Stimulated activated effector memory CD8-positive, alpha-beta T cell treated with anti-CD3 and anti-CD28 coated beads, Interleukin-12 subunit alpha, Interleukin-12 subunit beta, amount 100 ng/mL, for 72 hours (primary cell): ENCODE measurements around the gene DOK5.

Source experiments
- ATAC-seq: fragments of 150-1000 bp; cut with Tn5 transposase; 2 replicates; pipeline ENCODE4 v1.10.0; 2021
- DNase-seq, 2 donors: peaks; one replicate each; pipeline ENCODE4 v3.0.0; 2021 to 2022; ENCODE audit warnings: low spot score in 2 of 2
- H3K27ac Mint-ChIP-seq: one replicate; pipeline ENCODE4 v1.8.0; 2022; ENCODE audit warnings: mild to moderate bottlenecking, mixed read lengths
- H3K36me3 Mint-ChIP-seq: one replicate; pipeline ENCODE4 v1.8.0; 2022; ENCODE audit warnings: mild to moderate bottlenecking, mixed read lengths
- H3K4me1 Mint-ChIP-seq: one replicate; pipeline ENCODE4 v1.8.0; 2022; ENCODE audit warnings: mixed read lengths
- H3K4me3 Mint-ChIP-seq: one replicate; pipeline ENCODE4 v1.8.0; 2022; ENCODE audit warnings: mild to moderate bottlenecking, mixed read lengths
- H3K9me3 Mint-ChIP-seq: one replicate; pipeline ENCODE4 v1.8.0; 2022; ENCODE audit warnings: mixed read lengths

DOK5 gene

GRCh38 chr20:54555150-54555549 lies 79.8 kb downstream of the DOK5 start:
- H3K4me1 Mint-ChIP-seq = no peaks in the 10 kb centered on the region
- no peak overlapping the region for H3K4me3 Mint-ChIP-seq
- no peaks in the 10 kb centered on the region for H3K36me3 Mint-ChIP-seq

GRCh38 chr20:54556406-54556805 lies 81.0 kb downstream of the DOK5 start:
- no peak overlapping the region for H3K27ac Mint-ChIP-seq
- ATAC-seq (no peak), DNase-seq (no peak)
- H3K4me1 Mint-ChIP-seq = no peaks in the 10 kb centered on the region
- peaks cover 4% of the 10 kb centered on the region for H3K9me3 Mint-ChIP-seq
- no peaks in the 10 kb centered on the region for H3K36me3 Mint-ChIP-seq
- no peak overlapping the region for H3K4me3 Mint-ChIP-seq

More at GRCh38 chr20:54555150-54555549, 79.8 kb downstream of the DOK5 start:
- Mint-ChIP-seq H3K27ac (no peak overlapping the region), H3K9me3 (peaks cover 4% of the 10 kb centered on the region)
- DNase-seq (no peak), ATAC-seq (no peak)

DNA sequence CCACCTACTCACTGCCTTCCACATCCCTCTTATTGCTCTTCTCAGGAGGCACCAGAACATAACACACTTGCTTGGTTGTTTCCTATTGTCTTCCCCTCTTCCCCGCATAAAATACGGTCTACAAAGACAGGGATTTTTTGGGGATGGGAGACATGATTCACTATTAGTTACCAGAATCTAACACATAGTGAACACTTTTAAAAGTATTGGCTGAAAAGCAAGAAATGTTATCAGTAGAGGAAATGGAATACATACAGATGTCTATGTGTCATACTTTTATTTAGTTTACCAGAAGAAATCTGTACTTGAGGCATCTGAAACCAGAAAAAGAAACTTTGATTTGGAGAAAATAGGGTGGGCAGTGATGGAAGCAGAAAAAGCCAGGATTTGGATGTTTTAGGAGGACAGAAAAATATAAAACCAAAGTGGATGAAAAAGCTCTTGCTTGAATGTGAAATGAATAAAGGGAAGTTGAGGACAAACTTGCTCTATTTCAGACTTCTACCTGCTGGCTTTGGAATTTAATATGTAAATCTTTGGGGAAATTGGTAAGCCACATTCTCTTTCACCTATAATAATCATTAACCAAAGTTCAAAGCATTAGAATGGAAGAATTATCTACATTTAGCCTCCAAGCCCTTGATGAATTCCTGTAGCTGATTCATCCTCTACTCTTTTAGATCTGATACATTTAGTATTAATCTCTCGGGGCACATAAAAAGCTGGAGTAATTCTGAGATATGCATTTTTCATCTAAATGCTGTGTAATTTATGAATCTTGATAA lies 82.6 kb downstream of the DOK5 start:
- Mint-ChIP-seq H3K4me3 (no peak overlapping the region), H3K27ac (no peak overlapping the region), H3K9me3 (peaks cover 4% of the 10 kb centered on the region), H3K4me1 (no peaks in the 10 kb centered on the region), H3K36me3 (no peaks in the 10 kb centered on the region)
- DNase-seq = no peak
- no peak for ATAC-seq

DNA sequence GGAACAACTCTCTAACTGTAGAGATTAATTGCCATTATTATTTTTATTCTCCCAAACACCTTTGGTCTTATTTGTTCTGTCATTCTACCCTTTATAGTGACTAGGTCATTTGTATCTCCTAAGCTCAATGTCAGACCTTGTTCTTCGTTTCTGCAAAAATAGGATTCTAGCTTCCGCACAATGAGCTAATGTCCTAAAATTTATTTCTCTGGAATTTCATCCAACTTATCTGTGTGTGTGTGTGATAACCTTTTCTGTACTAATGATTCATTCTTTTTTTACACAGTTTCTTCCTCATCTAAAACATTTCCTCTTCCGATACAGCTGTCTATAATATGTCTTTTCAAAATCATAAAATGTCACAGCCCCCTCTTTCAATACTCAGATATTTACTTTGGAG lies 84.5 kb downstream of the DOK5 start:
- no peaks in the 10 kb centered on the region for H3K4me1 Mint-ChIP-seq
- peaks cover 4% of the 10 kb centered on the region for H3K9me3 Mint-ChIP-seq
- peaks cover 7% of the 10 kb centered on the region for H3K36me3 Mint-ChIP-seq
- H3K4me3 Mint-ChIP-seq = no peak overlapping the region
- no peak for DNase-seq
- ATAC-seq = no peak
- no peak overlapping the region for H3K27ac Mint-ChIP-seq

- Mint-ChIP-seq H3K4me1 (no peaks in the 10 kb centered on the region), H3K9me3 (peaks cover 4% of the 10 kb centered on the region), H3K27ac (no peak overlapping the region), H3K4me3 (no peak overlapping the region), H3K36me3 (peaks cover 7% of the 10 kb centered on the region)
- DNase-seq (no peak), ATAC-seq (no peak)
Measured at GRCh38 chr20:54560357-54560756, 85.0 kb downstream of the DOK5 start.

DNA sequence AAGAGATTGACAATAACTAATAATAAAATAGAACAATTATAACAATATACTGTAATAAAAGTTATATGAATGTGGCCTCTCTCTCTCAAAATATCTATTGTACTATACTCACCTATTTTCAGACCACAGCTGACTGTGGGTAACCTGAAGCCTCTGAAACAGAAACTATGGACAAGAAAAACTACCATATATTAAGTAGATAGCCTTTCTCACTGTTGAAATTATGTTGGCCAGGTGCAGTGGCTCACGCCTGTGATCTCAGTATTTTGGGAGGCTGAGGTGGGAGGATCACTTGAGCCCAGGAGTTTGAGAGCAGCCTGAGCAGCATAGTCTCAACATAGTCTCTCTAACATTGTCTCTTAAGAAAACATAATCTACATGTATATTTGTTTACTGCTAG lies 89.9 kb downstream of the DOK5 start:
- peaks cover 7% of the 10 kb centered on the region for H3K36me3 Mint-ChIP-seq
- no peak for ATAC-seq
- no peaks in the 10 kb centered on the region for H3K9me3 Mint-ChIP-seq

GRCh38 chr20:54566031-54566688 lies 90.8 kb downstream of the DOK5 start:
- no peak overlapping the region for H3K27ac Mint-ChIP-seq
- no peak for DNase-seq
- no peak for ATAC-seq

More for the DNA sequence above, 89.9 kb downstream of the DOK5 start:
- no peaks in the 10 kb centered on the region for H3K4me1 Mint-ChIP-seq
- DNase-seq = no peak
- no peak overlapping the region for H3K4me3 Mint-ChIP-seq
- H3K27ac Mint-ChIP-seq = no peak overlapping the region

GRCh38 chr20:54570561-54570960 lies 95.2 kb downstream of the DOK5 start:
- H3K4me1 Mint-ChIP-seq = no peaks in the 10 kb centered on the region
- DNase-seq = no peak
- H3K4me3 Mint-ChIP-seq = no peak overlapping the region
- H3K27ac Mint-ChIP-seq = no peak overlapping the region
- peaks cover 4% of the 10 kb centered on the region for H3K9me3 Mint-ChIP-seq
- ATAC-seq = no peak
- no peaks in the 10 kb centered on the region for H3K36me3 Mint-ChIP-seq

More at GRCh38 chr20:54566031-54566688, 90.8 kb downstream of the DOK5 start:
- Mint-ChIP-seq H3K9me3 (no peaks in the 10 kb centered on the region), H3K4me1 (no peaks in the 10 kb centered on the region), H3K36me3 (peaks cover 7% of the 10 kb centered on the region), H3K4me3 (no peak overlapping the region)

DNA sequence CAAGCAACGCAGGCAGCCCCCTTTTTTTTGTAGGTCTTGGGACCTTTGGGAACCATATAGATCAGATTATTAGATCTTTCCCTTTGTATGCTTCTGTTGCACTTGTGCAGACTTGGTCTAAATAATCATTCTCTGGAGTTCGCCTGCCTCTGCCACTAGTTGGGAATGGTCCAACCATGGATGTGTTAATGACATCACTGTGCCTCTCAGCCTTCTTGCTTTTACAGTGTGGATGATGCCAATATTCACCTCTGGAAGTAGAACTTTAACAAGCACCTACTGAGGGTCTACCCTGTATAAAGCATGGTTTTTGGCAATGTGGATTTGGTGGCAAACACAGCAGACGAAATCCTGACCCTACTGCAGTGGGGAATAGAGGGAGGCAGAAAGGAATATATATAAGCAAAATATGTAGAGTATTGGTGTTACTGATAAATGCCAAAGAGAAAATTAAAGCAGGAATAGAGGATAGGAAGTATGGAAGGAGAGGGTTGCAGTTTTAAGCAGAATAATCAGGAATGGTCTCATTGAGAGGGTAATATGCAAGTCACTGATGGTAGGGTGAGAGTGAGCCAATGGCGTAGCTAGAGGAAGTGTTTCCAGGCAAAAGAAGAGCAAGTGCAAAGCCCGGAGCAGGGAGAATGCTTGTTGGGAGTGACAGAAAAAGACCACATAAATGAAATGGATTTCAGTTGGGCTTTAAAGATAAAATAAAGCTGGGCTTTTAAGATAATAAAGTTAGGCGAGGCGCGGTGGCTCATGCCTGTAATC lies 97.5 kb downstream of the DOK5 start:
- Mint-ChIP-seq H3K4me1 (no peaks in the 10 kb centered on the region), H3K9me3 (peaks cover 4% of the 10 kb centered on the region), H3K4me3 (no peak overlapping the region), H3K27ac (no peak overlapping the region), H3K36me3 (no peaks in the 10 kb centered on the region)
- DNase-seq (no peak), ATAC-seq (no peak)

GRCh38 chr20:54573838-54574237 lies 98.4 kb downstream of the DOK5 start:
- Mint-ChIP-seq H3K36me3 (no peaks in the 10 kb centered on the region), H3K9me3 (peaks cover 4% of the 10 kb centered on the region), H3K27ac (no peak overlapping the region), H3K4me3 (no peak overlapping the region), H3K4me1 (no peaks in the 10 kb centered on the region)
- DNase-seq (no peak), ATAC-seq (no peak)

DNA sequence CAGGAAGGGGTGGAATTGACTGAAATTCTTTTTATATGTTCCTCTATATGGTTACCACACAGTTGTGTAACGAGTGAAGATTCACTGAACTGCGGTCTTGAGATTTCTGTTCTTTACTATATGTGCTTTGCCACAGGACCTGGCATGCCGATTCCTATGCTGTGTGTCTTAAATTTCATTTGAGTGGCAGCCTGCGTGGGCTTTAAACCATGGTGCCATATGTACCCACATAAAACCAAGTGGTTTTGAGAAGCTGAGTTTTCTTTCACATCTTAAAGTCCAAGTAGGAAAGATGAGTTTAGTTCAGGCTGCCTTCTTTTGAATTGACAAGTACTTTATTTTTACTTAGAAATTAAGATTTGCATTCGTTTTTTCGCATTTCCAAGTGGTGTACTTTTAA lies 101.1 kb downstream of the DOK5 start:
- DNase-seq (no peak), ATAC-seq (no peak)
- H3K9me3 Mint-ChIP-seq = peaks cover 4% of the 10 kb centered on the region
- no peaks in the 10 kb centered on the region for H3K36me3 Mint-ChIP-seq
- no peaks in the 10 kb centered on the region for H3K4me1 Mint-ChIP-seq
- H3K4me3 Mint-ChIP-seq = no peak overlapping the region
- no peak overlapping the region for H3K27ac Mint-ChIP-seq

- H3K36me3 Mint-ChIP-seq = no peaks in the 10 kb centered on the region
- H3K4me3 Mint-ChIP-seq = no peak overlapping the region
- no peak overlapping the region for H3K27ac Mint-ChIP-seq
- H3K9me3 Mint-ChIP-seq = peaks cover 4% of the 10 kb centered on the region
- H3K4me1 Mint-ChIP-seq = no peaks in the 10 kb centered on the region
- ATAC-seq (no peak), DNase-seq (no peak)
Measured at GRCh38 chr20:54577637-54578036, 102.2 kb downstream of the DOK5 start.

DNA sequence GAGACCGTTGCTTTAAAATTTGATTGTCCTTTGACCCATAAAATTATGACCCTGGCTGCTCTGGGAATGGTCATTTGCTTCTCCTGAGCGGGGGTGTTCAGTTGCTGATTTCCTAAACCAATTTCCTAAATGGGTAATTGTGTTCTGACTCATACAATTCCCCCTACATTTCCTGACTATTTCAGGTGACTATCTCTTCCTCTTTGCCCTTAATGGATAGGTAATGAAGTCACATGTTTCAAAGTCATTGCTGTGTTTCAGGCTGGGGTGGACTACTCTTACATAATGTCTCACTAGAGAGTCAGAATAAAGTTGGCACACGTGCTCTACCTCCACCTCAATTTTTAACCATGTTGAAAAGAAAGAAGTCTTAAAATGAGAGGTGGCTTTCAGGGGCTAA lies 109.8 kb downstream of the DOK5 start:
- DNase-seq = no peak
- no peaks in the 10 kb centered on the region for H3K4me1 Mint-ChIP-seq
- H3K4me3 Mint-ChIP-seq = no peak overlapping the region
- peaks cover 5% of the 10 kb centered on the region for H3K9me3 Mint-ChIP-seq
- no peak overlapping the region for H3K27ac Mint-ChIP-seq
- no peaks in the 10 kb centered on the region for H3K36me3 Mint-ChIP-seq
- ATAC-seq = no peak

DNA sequence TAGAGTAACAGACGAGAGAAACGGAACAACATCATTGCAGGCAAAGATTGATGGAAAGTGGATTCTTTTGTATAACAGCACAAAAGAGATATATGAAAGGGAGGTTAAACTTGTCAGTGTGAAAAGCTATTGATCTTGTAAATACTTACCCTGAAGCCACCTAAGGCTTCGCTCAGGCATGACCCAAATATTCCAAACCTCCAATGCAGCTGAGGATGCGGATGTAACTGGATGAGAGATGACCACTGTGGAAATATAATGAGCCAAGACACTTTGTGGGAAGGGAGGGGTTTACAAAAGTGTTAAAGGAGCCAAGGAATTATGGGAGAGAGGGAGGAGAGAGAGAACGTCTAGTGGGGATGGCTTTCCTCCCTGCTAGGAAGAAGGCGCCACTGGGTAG lies 112.0 kb downstream of the DOK5 start:
- Mint-ChIP-seq H3K27ac (no peak overlapping the region), H3K9me3 (peaks cover 5% of the 10 kb centered on the region), H3K4me1 (no peaks in the 10 kb centered on the region), H3K4me3 (no peak overlapping the region), H3K36me3 (no peaks in the 10 kb centered on the region)
- ATAC-seq (no peak), DNase-seq (no peak)

GRCh38 chr20:54589402-54590030 lies 114.1 kb downstream of the DOK5 start:
- Mint-ChIP-seq H3K9me3 (peaks cover 2% of the 10 kb centered on the region), H3K27ac (no peak overlapping the region), H3K4me1 (no peaks in the 10 kb centered on the region), H3K36me3 (no peaks in the 10 kb centered on the region), H3K4me3 (no peak overlapping the region)
- ATAC-seq = no peak
- DNase-seq = no peak
